ENCODE measurements around the gene MACROD2. TPM values are rescaled to one million over a fixed set of nuclear protein-coding genes. Genes with fewer than 3 reads are reported as not detected.

Gene MACROD2
- total and polyA plus RNA-seq, 2 donors (not counting 1 experiment from before 2014, with no cell fraction given): 5.3 to 6.7 TPM

- POLR2A ChIA-PET: no interaction called here
- H3K4me3 ChIP-seq (ENCODE audit: control extremely low read depth in 1 of 5, extremely low read depth in 1 of 5, insufficient read depth in 1 of 5, low read depth in 2 of 5, low read length in 4 of 5): no peak overlapping the region
- no peak for ATAC-seq (ENCODE audit: low read depth)
- Mint-ChIP-seq H3K4me1 (no peaks in the 10 kb centered on the region), H3K9me3 (ENCODE audit: insufficient read depth) (no peaks in the 10 kb centered on the region), H3K27ac (no peak overlapping the region), H3K4me3 (no peak overlapping the region), H3K27me3 (no peaks in the 10 kb centered on the region)
- H3K79me2 ChIP-seq (ENCODE audit: control insufficient read depth, insufficient read depth, low read length): no peaks in the 10 kb centered on the region
- no peak overlapping the region for H3K4me2 ChIP-seq (replicated peaks; ENCODE audit: low read depth, low read length, poor library complexity, severe bottlenecking)
- no peaks in the 10 kb centered on the region for H3K27me3 ChIP-seq (replicated peaks in 1 of 4; ENCODE audit: control extremely low read depth in 1 of 4, control insufficient read depth in 3 of 4, insufficient read depth in 4 of 4, low read length in 3 of 4)
- H3K4me1 ChIP-seq (ENCODE audit: control insufficient read depth in 2 of 2, insufficient read depth in 2 of 2, low read length in 2 of 2): no peaks in the 10 kb centered on the region
- no peak for DNase-seq
- no peak overlapping the region for H3K9ac ChIP-seq (ENCODE audit: low read length)
- no peaks in the 10 kb centered on the region for H3K36me3 ChIP-seq (replicated peaks in 1 of 2; ENCODE audit: control extremely low read depth in 1 of 2, control insufficient read depth in 1 of 2, extremely low read depth in 1 of 2, insufficient read depth in 2 of 2, low read length in 1 of 2)
- CTCF ChIA-PET: no interaction called here
- TF ChIP-seq CTCF (IDR thresholded peaks at IDR 0.05): no peak
- TF ChIP-seq EZH2 (IDR thresholded peaks at IDR 0.05; ENCODE audit: borderline replicate concordance, insufficient read depth, low read depth, low read length, poor library complexity, severe bottlenecking): no peak
- intact Hi-C loops (cut with micrococcal nuclease): no loop called here
- H3K9me3 ChIP-seq (ENCODE audit: control extremely low read depth in 1 of 3, control insufficient read depth in 2 of 3, insufficient read depth in 1 of 3, low read length in 2 of 3): peaks cover 0 to 3% (median 0%) of the 10 kb centered on the region in 3 donors
- H4K20me1 ChIP-seq (ENCODE audit: control insufficient read depth, insufficient read depth, low read length, poor library complexity, severe bottlenecking): no peaks in the 10 kb centered on the region
- H2AFZ ChIP-seq (ENCODE audit: insufficient read depth, low read depth, low read length, poor library complexity, severe bottlenecking): no peak overlapping the region
- H3K27ac ChIP-seq (ENCODE audit: low read length in 2 of 2): no peak overlapping the region
Measured at GRCh38 chr20:15100506-15101160, 1105.3 kb downstream of the MACROD2 start.

GRCh38 chr20:15107931-15108330 lies 1112.6 kb downstream of the MACROD2 start:
- H3K9me3 Mint-ChIP-seq (ENCODE audit: insufficient read depth): no peaks in the 10 kb centered on the region
- Histone ChIP-seq H3K4me3 (ENCODE audit: control extremely low read depth in 1 of 5, extremely low read depth in 1 of 5, insufficient read depth in 1 of 5, low read depth in 2 of 5, low read length in 4 of 5) (no peak overlapping the region), H4K20me1 (ENCODE audit: control insufficient read depth, insufficient read depth, low read length, poor library complexity, severe bottlenecking) (no peaks in the 10 kb centered on the region), H3K36me3 (replicated peaks in 1 of 2; ENCODE audit: control extremely low read depth in 1 of 2, control insufficient read depth in 1 of 2, extremely low read depth in 1 of 2, insufficient read depth in 2 of 2, low read length in 1 of 2) (no peaks in the 10 kb centered on the region), H2AFZ (ENCODE audit: insufficient read depth, low read depth, low read length, poor library complexity, severe bottlenecking) (no peak overlapping the region), H3K27ac (ENCODE audit: low read length in 2 of 2) (no peak overlapping the region), H3K9ac (ENCODE audit: low read length) (no peak overlapping the region), H3K4me1 (ENCODE audit: control insufficient read depth in 2 of 2, insufficient read depth in 2 of 2, low read length in 2 of 2) (no peaks in the 10 kb centered on the region), H3K79me2 (ENCODE audit: control insufficient read depth, insufficient read depth, low read length) (no peaks in the 10 kb centered on the region), H3K27me3 (replicated peaks in 1 of 4; ENCODE audit: control extremely low read depth in 1 of 4, control insufficient read depth in 3 of 4, insufficient read depth in 4 of 4, low read length in 3 of 4) (no peaks in the 10 kb centered on the region), H3K4me2 (replicated peaks; ENCODE audit: low read depth, low read length, poor library complexity, severe bottlenecking) (no peak overlapping the region), H3K9me3 (ENCODE audit: control extremely low read depth in 1 of 3, control insufficient read depth in 2 of 3, insufficient read depth in 1 of 3, low read length in 2 of 3) (no peaks in the 10 kb centered on the region)
- intact Hi-C loops (cut with micrococcal nuclease): no loop called here
- ATAC-seq (ENCODE audit: low read depth) (no peak), DNase-seq (no peak)
- no CpG with 5 or more reads among the region's 1 CpG for WGBS (ENCODE audit: insufficient coverage)
- no peaks in the 10 kb centered on the region for H3K4me1 Mint-ChIP-seq
- POLR2A ChIA-PET: no interaction called here
- H3K27ac Mint-ChIP-seq: no peak overlapping the region
- CTCF ChIA-PET: interaction anchor here (1.1 kb wide), 1 partner anchor 14 kb away, joined by 3 read pairs; no protein-coding TSS in a partner anchor
- TF ChIP-seq EZH2 (IDR thresholded peaks at IDR 0.05; ENCODE audit: borderline replicate concordance, insufficient read depth, low read depth, low read length, poor library complexity, severe bottlenecking) (no peak), CTCF (IDR thresholded peaks at IDR 0.05) (no peak)
- no peak overlapping the region for H3K4me3 Mint-ChIP-seq
- H3K27me3 Mint-ChIP-seq: no peaks in the 10 kb centered on the region
